COLO829 (cell line): ENCODE results near the gene FAM89A.
"Not testable (repeated sequence)": the region's sequence is repeated elsewhere in the genome, so short reads cannot be mapped to it uniquely, and the experiment has no call there.

Experiments
- DNase-seq: peaks from one replicate; pipeline ENCODE4 v3.0.0; 2012; ENCODE audit warnings: low spot score

The FAM89A gene

GRCh38 chr1:230987448-230987847 is 52.6 kb downstream of the FAM89A start:
- DNase-seq: no peak

GRCh38 chr1:230986976-230987375 is 53.1 kb downstream of the FAM89A start:
- peak; percentile 84 for DNase-seq

GRCh38 chr1:230985711-230986110 is 54.3 kb downstream of the FAM89A start:
- no peak for DNase-seq

GRCh38 chr1:230984622-230985515 is 55.2 kb downstream of the FAM89A start:
- DNase-seq: not testable (repeated sequence)

GRCh38 chr1:230983811-230984210 is 56.2 kb downstream of the FAM89A start:
- DNase-seq: no peak

- no peak for DNase-seq
These were observed 57.4 kb downstream of the FAM89A start for GRCh38 chr1:230982696-230983095.

- no peak for DNase-seq
These were observed 60.1 kb downstream of the FAM89A start for GRCh38 chr1:230979952-230980351.

GRCh38 chr1:230979389-230979716 is 60.7 kb downstream of the FAM89A start:
- DNase-seq: peak; percentile 18

GRCh38 chr1:230978491-230979388 is 61.3 kb downstream of the FAM89A start, which contains the start of the genes ARV1 and TTC13:
ARV1 (plus strand) TSS chr1:230979094; CDS start chr1:230979106, 12 bp downstream.
TTC13 (minus strand) TSS chr1:230978861; CDS start chr1:230978830, 31 bp downstream.
- peak; percentile 99 for DNase-seq

- DNase-seq: no peak
These were observed 62.1 kb downstream of the FAM89A start for GRCh38 chr1:230977761-230978490.

- DNase-seq: no peak
These were observed 63.0 kb downstream of the FAM89A start for GRCh38 chr1:230976825-230977747.

GRCh38 chr1:230976360-230976759 is 63.7 kb downstream of the FAM89A start:
- no peak for DNase-seq

- no peak for DNase-seq
These were observed 64.4 kb downstream of the FAM89A start for GRCh38 chr1:230975636-230976035.

- no peak for DNase-seq
These were observed 67.2 kb downstream of the FAM89A start for GRCh38 chr1:230972855-230973271.

GRCh38 chr1:230971771-230972170 is 68.3 kb downstream of the FAM89A start:
- no peak for DNase-seq

- no peak for DNase-seq
These were observed 69.6 kb downstream of the FAM89A start for GRCh38 chr1:230970432-230970831.
